Head of caudate nucleus (tissue), 42 donors: ENCODE results near the gene MEP1A.

Source experiments
- DNase-seq, 42 donors: peaks; one replicate each; pipeline versions ENCODE4 v3.0.0 to v3.0.0-alpha.2; 2020 to 2021; ENCODE audit warnings: mixed read lengths in 7 of 42
- intact Hi-C: fragments of 100-400 bp; cut with DNase I; formaldehyde crosslinking; loops from one replicate; pipeline ENCODE4 v1.15.0; 2022

MEP1A gene

GRCh38 chr6:46879003-46879402 lies 85.8 kb downstream of the MEP1A start:
- no peak for DNase-seq
- intact Hi-C loops = no loop called here

DNA sequence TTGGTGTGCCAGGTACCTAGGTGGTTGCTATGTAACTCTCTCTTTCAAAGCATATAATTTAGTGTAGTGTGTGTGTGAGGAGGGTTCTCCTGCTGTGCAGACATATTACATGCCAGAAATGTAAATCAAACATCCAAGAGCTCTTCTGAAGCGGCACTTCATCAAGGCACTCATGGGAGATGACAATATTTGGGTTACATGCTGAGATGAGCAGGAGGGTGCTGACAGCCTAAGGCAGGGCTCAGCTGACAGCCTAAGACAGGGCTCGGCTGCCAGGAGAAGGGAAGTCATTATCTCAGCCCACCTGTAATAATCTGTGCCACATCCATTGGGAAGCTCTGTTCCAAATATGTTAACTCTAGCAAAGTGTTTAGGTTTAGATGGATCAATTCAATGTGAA lies 89.5 kb downstream of the MEP1A start:
- peak in 4 of 42 donors; percentile 15 to 24 (median 18) for DNase-seq
- intact Hi-C loops = no loop called here

DNA sequence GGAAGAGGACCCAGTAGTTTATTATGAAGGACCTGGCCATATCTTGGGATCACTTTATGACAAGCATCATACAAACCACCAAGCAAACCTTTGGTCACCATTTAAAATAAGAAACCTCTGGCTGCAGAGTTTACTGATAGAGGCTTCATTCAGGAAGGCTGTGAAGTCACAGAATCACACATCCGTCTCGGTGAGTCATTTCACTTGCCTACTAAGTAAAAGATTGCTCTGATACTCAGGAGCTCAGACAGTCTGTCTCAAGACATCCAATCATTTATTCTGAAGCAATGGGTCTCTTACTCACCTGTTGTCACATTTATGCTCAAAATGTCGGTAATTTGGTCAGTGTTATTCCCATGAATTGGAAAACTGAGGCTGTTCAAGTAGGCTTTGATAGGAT lies 94.8 kb downstream of the MEP1A start:
- no peak for DNase-seq
- intact Hi-C loops = no loop called here

DNA sequence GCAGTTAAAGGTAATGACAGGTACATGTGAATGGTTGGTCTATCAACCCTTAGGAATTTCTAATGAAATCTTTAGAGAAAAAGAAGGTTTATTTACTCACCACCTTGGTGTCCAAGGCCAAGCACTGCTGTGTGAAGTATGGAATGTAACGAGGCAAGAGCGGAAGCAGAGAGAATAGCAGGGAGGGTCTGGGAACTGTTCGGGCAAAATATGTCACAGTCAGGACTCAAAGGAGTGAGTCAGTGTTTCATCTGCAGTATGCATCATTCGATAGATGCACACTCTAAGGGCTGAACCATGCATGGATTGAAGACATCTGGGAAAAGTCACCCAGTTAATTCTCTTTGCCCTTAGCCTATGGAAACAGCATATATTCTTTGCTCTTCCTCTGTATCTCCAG lies 95.4 kb downstream of the MEP1A start:
- DNase-seq = no peak
- intact Hi-C loops = no loop called here
